Left lung (tissue), 10 donors: Measurements from ENCODE around the gene ZNF69. TPM values are rescaled to one million over a fixed set of nuclear protein-coding genes. Genes with fewer than 3 reads are reported as not detected.
A peak's percentile ranks its signal among the peaks of the same experiment; 100 is the strongest.
"Not testable (repeated sequence)": the region's sequence is repeated elsewhere in the genome, so short reads cannot be mapped to it uniquely, and the experiment has no call there.

ENCODE experiments used
- ATAC-seq: fragments of 200-7000 bp; cut with Tn5 transposase; one replicate; pipeline ENCODE4 v1.9.1; 2020; ENCODE audit warnings: moderate library complexity
- DNase-seq, 4 donors: peaks; one replicate each; pipeline ENCODE4 v3.0.0-alpha.2; 2013 to 2020
- H3K27ac ChIP-seq, 2 donors: fragments of 200-600 bp; sonication (generic) in 1 of 2; one replicate each; pipeline versions ENCODE4 v1.5.0 to v1.8.0; 2020 to 2021
- H3K27me3 ChIP-seq, 2 donors: fragments of 200-600 bp; sonication (generic) in 1 of 2; one replicate each; pipeline versions ENCODE4 v1.5.0 to v1.8.0; 2020 to 2021
- H3K36me3 ChIP-seq, 2 donors: fragments of 200-600 bp; sonication (generic) in 1 of 2; one replicate each; pipeline versions ENCODE4 v1.5.0 to v1.8.0; 2020 to 2021
- H3K4me1 ChIP-seq, 2 donors: fragments of 200-600 bp; one replicate each; pipeline ENCODE4 v1.8.0; 2021
- H3K4me3 ChIP-seq, 2 donors: fragments of 200-600 bp; sonication (generic) in 1 of 2; one replicate each; pipeline versions ENCODE4 v1.5.0 to v1.8.0; 2020 to 2021; ENCODE audit warnings: mild to moderate bottlenecking in 1 of 2
- H3K9me3 ChIP-seq, 2 donors: fragments of 200-600 bp; sonication (generic) in 1 of 2; one replicate each; pipeline versions ENCODE4 v1.5.0 to v1.8.0; 2020 to 2021
- intact Hi-C, 2 donors: fragments of 100-400 bp; cut with DNase I; formaldehyde crosslinking; loops; one replicate each; pipeline versions ENCODE4 v1.11.2 to v1.14.2; 2022
- polyA plus RNA-seq, 6 donors: library from polyadenylated mRNA; unstranded; fragments of 120-200 nt; gene quantifications; one replicate each; pipeline ENCODE4 v1.2.1, GENCODE V29; 2013; ENCODE audit not compliant: insufficient read length in 6 of 6
- total RNA-seq, 2 donors: library from RNA; stranded (reverse); fragmentation: NEBNext Ultra II Directional; extraction: Animal tissue kit (Norgen Biotek cat#: 25700); gene quantifications; one replicate each; pipeline ENCODE4 v1.2.1, GENCODE V29; 2021
- TF ChIP-seq, protein P1 (sequence below), 2 donors: fragments of 200-600 bp; sonication (generic) in 1 of 2; IDR thresholded peaks; one replicate each; pipeline versions ENCODE4 v1.5.0 to v1.8.0; 2021; ENCODE audit warnings: antibody characterized with exemption in 2 of 2
- donor health status: DM: no; HTN: yes; CAD: no.
- donor health status: DM: no; HTN: no; CAD: no.

The ZNF69 gene
- total and polyA plus RNA-seq, 8 donors = 11.2 to 25.0 (median 16.9) TPM

- Histone ChIP-seq H3K4me1 (peaks cover 0 to 20% of the 10 kb centered on the region in 2 donors), H3K27ac (peak within 1 kb of the TSS; percentile 53 to 65), H3K36me3 (no peaks in the 10 kb centered on the region), H3K27me3 (no peaks in the 10 kb centered on the region), H3K4me3 (peak within 1 kb of the TSS; percentile 59 to 71), H3K9me3 (peaks cover 0 to 15% of the 10 kb centered on the region in 2 donors)
- intact Hi-C loops = no loop called here
- ATAC-seq (peak; percentile 100), DNase-seq (peak; percentile 83 to 94 (median 90))
- TF ChIP-seq, protein P1, sequence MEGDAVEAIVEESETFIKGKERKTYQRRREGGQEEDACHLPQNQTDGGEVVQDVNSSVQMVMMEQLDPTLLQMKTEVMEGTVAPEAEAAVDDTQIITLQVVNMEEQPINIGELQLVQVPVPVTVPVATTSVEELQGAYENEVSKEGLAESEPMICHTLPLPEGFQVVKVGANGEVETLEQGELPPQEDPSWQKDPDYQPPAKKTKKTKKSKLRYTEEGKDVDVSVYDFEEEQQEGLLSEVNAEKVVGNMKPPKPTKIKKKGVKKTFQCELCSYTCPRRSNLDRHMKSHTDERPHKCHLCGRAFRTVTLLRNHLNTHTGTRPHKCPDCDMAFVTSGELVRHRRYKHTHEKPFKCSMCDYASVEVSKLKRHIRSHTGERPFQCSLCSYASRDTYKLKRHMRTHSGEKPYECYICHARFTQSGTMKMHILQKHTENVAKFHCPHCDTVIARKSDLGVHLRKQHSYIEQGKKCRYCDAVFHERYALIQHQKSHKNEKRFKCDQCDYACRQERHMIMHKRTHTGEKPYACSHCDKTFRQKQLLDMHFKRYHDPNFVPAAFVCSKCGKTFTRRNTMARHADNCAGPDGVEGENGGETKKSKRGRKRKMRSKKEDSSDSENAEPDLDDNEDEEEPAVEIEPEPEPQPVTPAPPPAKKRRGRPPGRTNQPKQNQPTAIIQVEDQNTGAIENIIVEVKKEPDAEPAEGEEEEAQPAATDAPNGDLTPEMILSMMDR (IDR thresholded peaks at IDR 0.05) = no peak
These were observed 38.8 kb upstream of the ZNF69 start, which contains the start of gene ZNF439 for GRCh38 chr19:11848594-11849469. Gene ZNF439, plus strand, starts transcription at chr19:11848726. Its CDS starts 142 bp downstream, at chr19:11848868.

- ATAC-seq, H3K27ac ChIP-seq, H3K27me3 ChIP-seq, H3K4me3 ChIP-seq, DNase-seq, intact Hi-C loops, H3K36me3 ChIP-seq: not testable (repeated sequence)
- Histone ChIP-seq H3K4me1 (peaks cover 0 to 20% of the 10 kb centered on the region in 2 donors), H3K9me3 (peaks cover 0 to 18% of the 10 kb centered on the region in 2 donors)
These were observed 37.3 kb upstream of the ZNF69 start for GRCh38 chr19:11850289-11850688.

DNA sequence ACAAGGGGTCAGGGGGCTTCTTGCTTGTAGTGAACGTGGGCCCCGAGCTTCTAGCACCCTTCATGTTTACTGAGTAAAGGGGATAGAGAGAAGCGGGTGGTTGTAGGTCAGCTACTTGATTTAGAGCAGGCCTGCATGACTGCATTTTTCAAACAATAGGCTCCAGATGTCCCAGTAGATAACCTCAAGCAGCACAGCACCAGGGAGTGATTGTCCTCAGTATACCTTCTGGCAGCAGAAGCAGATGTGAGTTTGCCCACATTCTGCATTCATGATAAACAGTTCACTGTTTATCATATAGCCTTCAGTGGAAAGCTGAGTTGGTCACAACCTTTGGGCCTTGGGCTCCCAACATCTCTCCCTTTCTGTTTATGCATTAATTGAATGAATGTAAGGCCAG, 34.2 kb upstream of the ZNF69 start:
- H3K4me1 ChIP-seq = peaks cover 0 to 17% of the 10 kb centered on the region in 2 donors

DNA sequence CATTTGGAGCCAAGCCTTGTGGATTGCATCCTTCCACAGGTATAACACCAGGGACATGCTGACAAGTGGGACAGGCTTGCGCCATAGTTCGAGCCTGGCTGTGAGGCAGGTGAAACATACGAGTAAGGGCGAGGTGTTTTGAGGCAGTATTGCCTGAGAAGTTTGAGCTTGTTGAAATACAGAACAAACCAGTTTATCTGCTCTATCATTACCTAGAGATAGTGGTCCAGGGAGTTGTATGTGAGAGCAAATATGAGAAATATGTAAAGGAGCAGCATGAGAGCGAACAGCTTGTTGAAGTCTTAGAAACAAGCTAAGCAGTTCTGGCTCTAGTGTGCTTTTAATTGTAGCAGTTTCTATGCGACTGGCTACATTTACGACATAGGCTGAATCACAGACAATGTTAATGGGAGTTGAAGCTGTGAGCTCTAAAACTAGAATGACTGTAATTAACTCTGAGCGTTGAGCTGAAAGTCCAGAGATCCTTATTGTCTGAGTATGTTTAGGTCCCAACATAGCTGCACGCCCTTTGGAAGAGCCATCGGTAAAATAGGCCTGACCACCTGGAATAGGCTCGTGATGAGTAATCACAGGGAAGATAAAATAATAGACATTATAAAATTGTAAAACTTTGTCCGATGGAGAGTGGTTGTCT, 30.9 kb upstream of the ZNF69 start:
- H3K27me3 ChIP-seq = no peaks in the 10 kb centered on the region
- H3K27ac ChIP-seq = no peak overlapping the region
- TF ChIP-seq, protein P1 (IDR thresholded peaks at IDR 0.05) = no peak
- H3K4me3 ChIP-seq = no peak overlapping the region
- ATAC-seq = peak; percentile 95
- no peaks in the 10 kb centered on the region for H3K4me1 ChIP-seq
- intact Hi-C loops = no loop called here
- H3K36me3 ChIP-seq = no peaks in the 10 kb centered on the region
- DNase-seq = peak in 3 of 4 donors; percentile 20 to 68 (median 46)
- H3K9me3 ChIP-seq = peaks cover 0 to 49% of the 10 kb centered on the region in 2 donors

More for the DNA sequence above, 34.2 kb upstream of the ZNF69 start:
- DNase-seq = no peak
- no peak for ATAC-seq
- intact Hi-C loops = no loop called here
- H3K4me3 ChIP-seq = no peak overlapping the region
- no peak overlapping the region for H3K27ac ChIP-seq
- TF ChIP-seq, protein P1 (IDR thresholded peaks at IDR 0.05) = no peak
- no peaks in the 10 kb centered on the region for H3K27me3 ChIP-seq
- no peaks in the 10 kb centered on the region for H3K36me3 ChIP-seq
- peaks cover 0 to 25% of the 10 kb centered on the region in 2 donors for H3K9me3 ChIP-seq

GRCh38 chr19:11860721-11861120, 26.9 kb upstream of the ZNF69 start:
- Histone ChIP-seq H3K4me3 (no peak overlapping the region), H3K4me1 (no peaks in the 10 kb centered on the region), H3K36me3 (peaks cover 0 to 10% of the 10 kb centered on the region in 2 donors), H3K9me3 (peaks cover 0 to 62% of the 10 kb centered on the region in 2 donors), H3K27ac (no peak overlapping the region), H3K27me3 (no peaks in the 10 kb centered on the region)
- ATAC-seq = no peak
- TF ChIP-seq, protein P1 (IDR thresholded peaks at IDR 0.05) = no peak
- DNase-seq = no peak
- intact Hi-C loops = no loop called here
